Measurements from ENCODE around the gene CCNT2. TPM values are rescaled to one million over a fixed set of nuclear protein-coding genes. Genes with fewer than 3 reads are reported as not detected.

CCNT2 gene
- total RNA-seq (2022) = 39.4 and 42.9 TPM in 2 replicates
- percentile 98 among the genes with signal in this experiment for Bru-seq, nascent RNA
- percentile 95 among the genes with signal in this experiment for BruChase-seq, experiment 1, labeled RNA remaining after a 2-hour chase
- percentile 88 among the genes with signal in this experiment for BruChase-seq, experiment 2, labeled RNA remaining after a 6-hour chase
- long read RNA-seq, full-length matches to known transcripts = 22 of 50 reads
- long read RNA-seq, partial matches to known transcripts = 7 of 50 reads
- long read RNA-seq, other reads (novel, unspliced or antisense) = 21 of 50 reads

- Mint-ChIP-seq H3K36me3 (ENCODE audit: insufficient read depth, unreplicated experiment) (peaks cover 29% of the 10 kb centered on the region), H3K9me3 (ENCODE audit: unreplicated experiment) (peaks cover 2% of the 10 kb centered on the region), H3K4me1 (ENCODE audit: low read depth, unreplicated experiment) (no peaks in the 10 kb centered on the region), H3K4me3 (ENCODE audit: unreplicated experiment) (peak within 1 kb of the TSS; percentile 92), H3K27ac (ENCODE audit: unreplicated experiment) (peak within 1 kb of the TSS; percentile 97), H3K27me3 (ENCODE audit: insufficient read depth, unreplicated experiment) (no peaks in the 10 kb centered on the region)
- BruUV-seq (replicated peaks) = TSS peak; percentile 45
- intact Hi-C loops (cut with micrococcal nuclease; ENCODE audit: unreplicated experiment) = no loop called here
- CTCF ChIA-PET = interaction anchor here (0.7 to 1.3 kb wide), 2 partner anchors 101 to 468 kb away, joined by 3 to 5 read pairs; no protein-coding TSS in a partner anchor
- POLR2A ChIA-PET = interaction anchor here (0.5 to 1.0 kb wide), 3 partner anchors 13 to 1041 kb away, joined by 3 to 6 read pairs (median 3); partner anchors contain the start of genes R3HDM1 and ZRANB3
- Histone ChIP-seq H3K36me3 (ENCODE audit: control insufficient read depth, insufficient read depth, low read length) (no peaks in the 10 kb centered on the region), H3K9me3 (no peaks in the 10 kb centered on the region), H3K27me3 (replicated peaks; ENCODE audit: control insufficient read depth, insufficient read depth, low read length) (no peaks in the 10 kb centered on the region), H3K4me3 (ENCODE audit: low read depth, low read length) (peak within 1 kb of the TSS; percentile 89), H3K4me1 (0 out of 2 replicates have a peak, but pooled peaks cover 8% of the 10 kb centered on the region)
- TF ChIP-seq CTCF (IDR thresholded peaks at IDR 0.05; ENCODE audit: insufficient read depth in 1 of 2, low read depth in 1 of 2, low read length in 1 of 2, severe bottlenecking in 1 of 2, unreplicated experiment in 1 of 2) = no peak
- peak; percentile 100 for DNase-seq
Observed at GRCh38 chr2:134918526-134919340, at the start of gene CCNT2. Gene CCNT2, plus strand, starts transcription at chr2:134918822. Its CDS starts 33 bp downstream, at chr2:134918855.

GRCh38 chr2:134869946-134870736 lies 48.5 kb upstream of the CCNT2 start:
- TF ChIP-seq CTCF (IDR thresholded peaks at IDR 0.05; ENCODE audit: insufficient read depth in 1 of 2, low read depth in 1 of 2, low read length in 1 of 2, severe bottlenecking in 1 of 2, unreplicated experiment in 1 of 2) = no peak
- Mint-ChIP-seq H3K4me3 (ENCODE audit: unreplicated experiment) (no peak overlapping the region), H3K27ac (ENCODE audit: unreplicated experiment) (no peak overlapping the region), H3K9me3 (ENCODE audit: unreplicated experiment) (no peaks in the 10 kb centered on the region), H3K27me3 (ENCODE audit: insufficient read depth, unreplicated experiment) (no peaks in the 10 kb centered on the region), H3K4me1 (ENCODE audit: low read depth, unreplicated experiment) (no peaks in the 10 kb centered on the region), H3K36me3 (ENCODE audit: insufficient read depth, unreplicated experiment) (no peaks in the 10 kb centered on the region)
- DNase-seq = no peak
- Histone ChIP-seq H3K4me1 (no peaks in the 10 kb centered on the region), H3K9me3 (no peaks in the 10 kb centered on the region), H3K36me3 (ENCODE audit: control insufficient read depth, insufficient read depth, low read length) (no peaks in the 10 kb centered on the region), H3K27me3 (replicated peaks; ENCODE audit: control insufficient read depth, insufficient read depth, low read length) (no peaks in the 10 kb centered on the region), H3K4me3 (ENCODE audit: low read depth, low read length) (no peak overlapping the region)
- intact Hi-C loops (cut with micrococcal nuclease; ENCODE audit: unreplicated experiment) = no loop called here
- no TSS peak for BruUV-seq (replicated peaks)
- CTCF ChIA-PET = interaction anchor here (0.5 kb wide), 1 partner anchor 106 kb away, joined by 5 read pairs; no protein-coding TSS in a partner anchor
- POLR2A ChIA-PET = no interaction called here

- Mint-ChIP-seq H3K4me1 (ENCODE audit: low read depth, unreplicated experiment) (no peaks in the 10 kb centered on the region), H3K9me3 (ENCODE audit: unreplicated experiment) (no peaks in the 10 kb centered on the region), H3K27ac (ENCODE audit: unreplicated experiment) (no peak overlapping the region), H3K4me3 (ENCODE audit: unreplicated experiment) (no peak overlapping the region), H3K27me3 (ENCODE audit: insufficient read depth, unreplicated experiment) (no peaks in the 10 kb centered on the region), H3K36me3 (ENCODE audit: insufficient read depth, unreplicated experiment) (no peaks in the 10 kb centered on the region)
- H3K36me3 ChIP-seq (ENCODE audit: control insufficient read depth, insufficient read depth, low read length) = no peaks in the 10 kb centered on the region
- H3K4me3 ChIP-seq (ENCODE audit: low read depth, low read length) = no peak overlapping the region
- no peak for TF ChIP-seq CTCF (IDR thresholded peaks at IDR 0.05; ENCODE audit: insufficient read depth in 1 of 2, low read depth in 1 of 2, low read length in 1 of 2, severe bottlenecking in 1 of 2, unreplicated experiment in 1 of 2)
- no peaks in the 10 kb centered on the region for H3K4me1 ChIP-seq
- no peaks in the 10 kb centered on the region for H3K9me3 ChIP-seq
- POLR2A ChIA-PET = no interaction called here
- H3K27me3 ChIP-seq (replicated peaks; ENCODE audit: control insufficient read depth, insufficient read depth, low read length) = no peaks in the 10 kb centered on the region
- BruUV-seq (replicated peaks) = no TSS peak
- intact Hi-C loops (cut with micrococcal nuclease; ENCODE audit: unreplicated experiment) = no loop called here
- CTCF ChIA-PET = no interaction called here
- no peak for DNase-seq
Observed at GRCh38 chr2:134873152-134873551, 45.5 kb upstream of the CCNT2 start.

Measured in Caco-2 (cell line).